T-helper 1 cell treated with Interleukin-12 subunit alpha and Interleukin-12 subunit beta and Interleukin-4 antibody, amounts not matched to agents 30 μg/mL and 1 μg/mL, for 36 hours (primary cell): ENCODE measurements around the gene SLC3A2.
"Not testable (repeated sequence)": the region's sequence is repeated elsewhere in the genome, so short reads cannot be mapped to it uniquely, and the experiment has no call there.

Experiments
- H3K27ac Mint-ChIP-seq: one replicate; pipeline ENCODE4 v1.8.0; 2021; ENCODE audit warnings: mild to moderate bottlenecking, mixed read lengths
- H3K27me3 Mint-ChIP-seq: one replicate; pipeline ENCODE4 v1.8.0; 2021; ENCODE audit warnings: low read depth, mixed read lengths
- H3K36me3 Mint-ChIP-seq: one replicate; pipeline ENCODE4 v1.8.0; 2021; ENCODE audit warnings: low read depth, mixed read lengths
- H3K4me1 Mint-ChIP-seq: one replicate; pipeline ENCODE4 v1.8.0; 2021; ENCODE audit warnings: low read depth, mixed read lengths
- H3K4me3 Mint-ChIP-seq: one replicate; pipeline ENCODE4 v1.8.0; 2021; ENCODE audit warnings: mild to moderate bottlenecking, moderate library complexity, mixed read lengths
- H3K9me3 Mint-ChIP-seq: one replicate; pipeline ENCODE4 v1.8.0; 2021; ENCODE audit warnings: mixed read lengths

Gene SLC3A2

GRCh38 chr11:62880803-62881578 lies at the start of gene SLC3A2:
Gene SLC3A2, plus strand, starts transcription at chr11:62880896. Its CDS starts 128 bp downstream, at chr11:62881024.
- H3K9me3 Mint-ChIP-seq = no peaks in the 10 kb centered on the region
- peaks cover 48% of the 10 kb centered on the region for H3K36me3 Mint-ChIP-seq
- H3K27ac Mint-ChIP-seq = peak within 1 kb of the TSS; percentile 100
- peaks cover 53% of the 10 kb centered on the region for H3K4me1 Mint-ChIP-seq
- H3K4me3 Mint-ChIP-seq = peak within 1 kb of the TSS; percentile 100
- no peaks in the 10 kb centered on the region for H3K27me3 Mint-ChIP-seq

DNA sequence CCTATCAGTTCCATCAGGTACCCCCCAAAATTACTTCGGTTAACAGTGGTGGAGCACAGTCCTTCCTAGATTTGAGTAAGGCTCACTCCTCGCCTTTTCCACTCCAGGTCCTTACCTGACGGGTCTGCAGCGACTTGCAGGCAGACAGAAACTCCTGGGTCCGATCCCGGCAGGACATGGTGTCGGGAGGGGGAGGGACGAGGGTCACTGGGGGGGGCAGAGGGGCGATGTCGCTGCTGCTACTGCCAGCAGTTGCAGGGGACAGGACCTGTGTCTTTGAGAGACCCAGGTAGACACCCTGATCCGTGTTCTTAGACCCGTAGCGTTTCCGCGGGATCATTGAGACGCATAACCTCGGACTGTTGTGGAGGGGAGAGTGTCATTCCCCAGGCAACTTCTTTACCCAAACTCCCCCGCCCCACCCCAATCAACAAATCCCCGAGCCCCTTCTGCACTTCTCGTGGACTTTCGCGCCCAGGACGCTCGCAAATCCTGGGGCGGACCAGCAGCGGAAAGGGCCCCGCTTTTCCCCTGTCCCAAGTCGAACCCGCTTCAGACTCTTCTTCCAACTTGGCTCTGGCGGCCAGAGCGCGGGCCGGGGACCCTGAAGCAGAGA lies 49.7 kb upstream of the SLC3A2 start:
- peak overlapping the region; percentile 99 for H3K27ac Mint-ChIP-seq
- H3K4me3 Mint-ChIP-seq = peak overlapping the region; percentile 91
- H3K27me3 Mint-ChIP-seq = no peaks in the 10 kb centered on the region
- H3K36me3 Mint-ChIP-seq = peaks cover 36% of the 10 kb centered on the region
- peaks cover 30% of the 10 kb centered on the region for H3K4me1 Mint-ChIP-seq
- H3K9me3 Mint-ChIP-seq = no peaks in the 10 kb centered on the region

- peaks cover 41% of the 10 kb centered on the region for H3K36me3 Mint-ChIP-seq
- peaks cover 33% of the 10 kb centered on the region for H3K4me1 Mint-ChIP-seq
- no peaks in the 10 kb centered on the region for H3K9me3 Mint-ChIP-seq
- peak within 1 kb of the TSS; percentile 99 for H3K27ac Mint-ChIP-seq
- H3K27me3 Mint-ChIP-seq = no peaks in the 10 kb centered on the region
- H3K4me3 Mint-ChIP-seq = peak within 1 kb of the TSS; percentile 91
Observed at GRCh38 chr11:62831520-62832335, 49.0 kb upstream of the SLC3A2 start, which contains the start of gene STX5. Gene STX5, minus strand, starts transcription at chr11:62832051. Its CDS starts 808 bp downstream, at chr11:62831243.

GRCh38 chr11:62832336-62833234 lies 48.1 kb upstream of the SLC3A2 start, which contains the start of gene TEX54:
Gene TEX54, minus strand, starts transcription at chr11:62832841.
- Mint-ChIP-seq H3K9me3 (no peaks in the 10 kb centered on the region), H3K27ac (peak within 1 kb of the TSS; percentile 99), H3K36me3 (peaks cover 36% of the 10 kb centered on the region), H3K4me1 (peaks cover 35% of the 10 kb centered on the region), H3K27me3 (no peaks in the 10 kb centered on the region), H3K4me3 (peak within 1 kb of the TSS; percentile 91)

DNA sequence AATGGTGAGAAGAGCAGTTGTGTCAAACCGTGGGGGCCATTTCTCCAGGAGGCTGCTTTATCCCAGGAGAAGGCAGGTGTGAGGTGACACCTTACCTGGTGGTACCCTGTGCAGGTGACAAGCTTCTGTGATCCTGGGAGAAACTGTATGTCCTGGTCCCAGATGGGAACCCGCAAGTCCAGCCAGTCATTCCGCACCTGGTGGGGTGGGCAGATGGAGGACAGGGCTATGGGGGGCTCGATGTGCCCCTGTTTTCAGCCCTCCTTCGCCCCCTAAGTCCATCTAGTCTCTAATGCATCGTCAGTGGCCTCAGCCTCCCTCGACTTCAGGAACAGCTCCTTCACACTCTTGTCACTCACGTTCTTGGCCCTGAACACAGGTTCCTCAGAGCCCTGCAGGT lies 45.4 kb upstream of the SLC3A2 start:
- Mint-ChIP-seq H3K27ac (no peak overlapping the region), H3K4me3 (no peak overlapping the region), H3K4me1 (peaks cover 40% of the 10 kb centered on the region), H3K9me3 (no peaks in the 10 kb centered on the region), H3K36me3 (peaks cover 41% of the 10 kb centered on the region), H3K27me3 (no peaks in the 10 kb centered on the region)

GRCh38 chr11:62839050-62839945 lies 41.4 kb upstream of the SLC3A2 start, which contains the start of gene WDR74:
Gene WDR74, minus strand, starts transcription at chr11:62839590. Its CDS starts 20 bp downstream, at chr11:62839570.
- Mint-ChIP-seq H3K9me3 (no peaks in the 10 kb centered on the region), H3K27ac (no peak within 1 kb of the TSS), H3K27me3 (no peaks in the 10 kb centered on the region), H3K4me1 (peaks cover 30% of the 10 kb centered on the region), H3K36me3 (peaks cover 26% of the 10 kb centered on the region), H3K4me3 (no peak within 1 kb of the TSS)

DNA sequence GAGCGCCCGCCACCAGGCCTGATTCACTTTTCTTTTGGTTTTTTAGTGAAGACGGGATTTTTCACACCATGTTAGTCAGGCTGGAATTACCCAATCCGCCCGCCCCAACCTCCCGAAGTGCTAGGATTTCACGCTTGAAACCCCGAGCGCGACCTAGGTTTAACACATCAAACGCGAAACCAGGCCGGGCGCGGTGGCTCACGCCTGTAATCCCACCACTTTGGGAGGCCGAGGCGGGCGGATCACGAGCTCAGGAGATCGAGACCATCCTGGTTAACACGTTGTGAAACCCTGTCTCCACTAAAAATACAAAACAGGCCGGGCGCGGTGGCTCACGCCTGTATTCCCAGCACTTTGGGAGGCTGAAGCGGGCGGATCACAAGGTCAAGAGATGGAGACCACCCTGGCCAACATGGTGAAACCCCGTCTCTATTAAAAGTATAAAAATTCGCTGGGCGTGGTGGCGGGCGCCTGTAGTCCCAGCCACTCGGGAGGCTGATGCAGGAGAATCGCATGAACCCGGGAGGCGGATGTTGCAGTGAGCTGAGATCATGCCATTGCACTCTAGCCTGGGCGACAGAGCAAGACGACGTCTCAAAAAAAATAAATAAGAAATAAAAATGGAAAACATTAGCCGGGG lies 39.9 kb upstream of the SLC3A2 start:
- H3K36me3 Mint-ChIP-seq = peaks cover 16% of the 10 kb centered on the region
- H3K27me3 Mint-ChIP-seq, H3K27ac Mint-ChIP-seq: not testable (repeated sequence)

GRCh38 chr11:62841361-62842170 lies 39.1 kb upstream of the SLC3A2 start:
- Mint-ChIP-seq H3K4me1 (peaks cover 22% of the 10 kb centered on the region), H3K27ac (no peak overlapping the region), H3K36me3 (peaks cover 13% of the 10 kb centered on the region), H3K4me3 (no peak overlapping the region), H3K9me3 (no peaks in the 10 kb centered on the region), H3K27me3 (no peaks in the 10 kb centered on the region)

More for the DNA sequence above, 39.9 kb upstream of the SLC3A2 start:
- H3K4me1 Mint-ChIP-seq = peaks cover 23% of the 10 kb centered on the region
- H3K9me3 Mint-ChIP-seq, H3K4me3 Mint-ChIP-seq: not testable (repeated sequence)

GRCh38 chr11:62842171-62842741 lies 38.4 kb upstream of the SLC3A2 start:
- Mint-ChIP-seq H3K36me3 (peaks cover 11% of the 10 kb centered on the region), H3K9me3 (no peaks in the 10 kb centered on the region), H3K27me3 (no peaks in the 10 kb centered on the region), H3K27ac (no peak overlapping the region), H3K4me1 (peaks cover 20% of the 10 kb centered on the region), H3K4me3 (no peak overlapping the region)

DNA sequence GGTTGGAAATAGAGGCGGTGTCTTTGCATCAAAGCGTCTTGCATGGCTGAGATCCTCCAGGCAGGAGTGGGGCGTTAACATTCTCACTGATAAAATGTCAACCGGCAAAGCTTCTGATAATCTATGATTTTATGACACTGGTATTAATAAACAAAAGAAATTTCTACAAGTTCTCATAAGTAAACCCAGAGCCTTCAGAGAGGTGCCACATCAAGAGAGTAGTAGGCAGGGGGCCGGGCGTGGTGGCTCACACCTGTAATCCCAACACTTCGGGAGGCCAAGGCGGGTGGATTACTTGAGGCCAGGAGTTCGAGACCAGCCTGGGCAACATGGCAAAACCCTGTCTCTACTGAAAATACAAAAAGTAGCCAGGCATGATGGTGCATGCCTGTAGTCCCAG lies 37.8 kb upstream of the SLC3A2 start:
- not testable (repeated sequence) for H3K36me3 Mint-ChIP-seq, H3K27ac Mint-ChIP-seq, H3K9me3 Mint-ChIP-seq, H3K27me3 Mint-ChIP-seq, H3K4me3 Mint-ChIP-seq
- H3K4me1 Mint-ChIP-seq = peaks cover 16% of the 10 kb centered on the region

GRCh38 chr11:62843466-62843865 lies 37.2 kb upstream of the SLC3A2 start:
- Mint-ChIP-seq H3K4me1 (peaks cover 16% of the 10 kb centered on the region), H3K9me3 (no peaks in the 10 kb centered on the region), H3K4me3 (no peak overlapping the region), H3K36me3 (peaks cover 8% of the 10 kb centered on the region), H3K27me3 (no peaks in the 10 kb centered on the region), H3K27ac (no peak overlapping the region)

DNA sequence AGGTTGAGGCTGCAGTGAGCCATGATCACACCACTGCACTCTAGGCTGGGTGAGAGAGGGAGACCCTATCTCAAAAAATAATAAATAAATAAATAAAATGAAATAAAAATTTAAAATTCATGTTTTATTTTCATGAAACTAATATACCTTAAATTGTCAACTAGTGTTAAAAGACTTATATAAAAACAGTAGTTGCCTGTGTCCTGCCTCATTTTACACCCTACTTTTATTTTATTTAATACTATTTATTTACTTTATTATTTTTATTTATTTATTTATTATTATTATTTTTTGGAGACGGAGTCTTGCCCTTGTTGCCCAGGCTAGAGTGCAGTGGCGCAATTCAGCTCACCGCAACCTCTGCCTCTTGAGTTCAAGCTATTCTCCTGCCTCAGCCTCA lies 36.5 kb upstream of the SLC3A2 start:
- no peak overlapping the region for H3K4me3 Mint-ChIP-seq
- peaks cover 9% of the 10 kb centered on the region for H3K36me3 Mint-ChIP-seq
- H3K4me1 Mint-ChIP-seq = peaks cover 14% of the 10 kb centered on the region
- no peaks in the 10 kb centered on the region for H3K27me3 Mint-ChIP-seq
- H3K9me3 Mint-ChIP-seq = no peaks in the 10 kb centered on the region
- no peak overlapping the region for H3K27ac Mint-ChIP-seq
